Measurements from ENCODE around the gene MEGF9.
"Not testable (repeated sequence)": the region's sequence is repeated elsewhere in the genome, so short reads cannot be mapped to it uniquely, and the experiment has no call there.

MEGF9 gene

GRCh38 chr9:120653762-120654161, 60.5 kb downstream of the MEGF9 start:
- DNase-seq: no peak

GRCh38 chr9:120652934-120653333, 61.3 kb downstream of the MEGF9 start:
- no peak for DNase-seq

- DNase-seq: no peak
These were observed 63.9 kb downstream of the MEGF9 start for GRCh38 chr9:120650352-120650751.

GRCh38 chr9:120648581-120649197, 65.6 kb downstream of the MEGF9 start:
- DNase-seq: no peak

GRCh38 chr9:120646948-120647347, 67.3 kb downstream of the MEGF9 start:
- DNase-seq: no peak

- no peak for DNase-seq
These were observed 68.5 kb downstream of the MEGF9 start for GRCh38 chr9:120645760-120646159.

- DNase-seq: no peak
These were observed 71.2 kb downstream of the MEGF9 start for GRCh38 chr9:120643061-120643460.

- no peak for DNase-seq
These were observed 72.0 kb downstream of the MEGF9 start for GRCh38 chr9:120642129-120642770.

- not testable (repeated sequence) for DNase-seq
These were observed 73.4 kb downstream of the MEGF9 start for GRCh38 chr9:120640874-120641273.

- no peak for DNase-seq
These were observed 73.9 kb downstream of the MEGF9 start for GRCh38 chr9:120640380-120640779.

GRCh38 chr9:120637919-120638318, 76.4 kb downstream of the MEGF9 start:
- DNase-seq: no peak

- no peak for DNase-seq
These were observed 77.9 kb downstream of the MEGF9 start for GRCh38 chr9:120636194-120636957.

- no peak for DNase-seq
These were observed 79.3 kb downstream of the MEGF9 start for GRCh38 chr9:120635011-120635410.

- DNase-seq: no peak
These were observed 83.9 kb downstream of the MEGF9 start for GRCh38 chr9:120630333-120630732.

GRCh38 chr9:120628925-120629497, 85.3 kb downstream of the MEGF9 start:
- not testable (repeated sequence) for DNase-seq

- DNase-seq: no peak
These were observed 85.9 kb downstream of the MEGF9 start for GRCh38 chr9:120628207-120628924.

GRCh38 chr9:120627073-120627472, 87.2 kb downstream of the MEGF9 start:
- DNase-seq: no peak

GRCh38 chr9:120626512-120626911, 87.8 kb downstream of the MEGF9 start:
- no peak for DNase-seq

- DNase-seq: no peak
These were observed 89.0 kb downstream of the MEGF9 start for GRCh38 chr9:120625222-120625621.

GRCh38 chr9:120622790-120623189, 91.5 kb downstream of the MEGF9 start:
- no peak for DNase-seq

- DNase-seq: no peak
These were observed 92.3 kb downstream of the MEGF9 start for GRCh38 chr9:120621941-120622340.

- DNase-seq: peak; percentile 10
These were observed 94.3 kb downstream of the MEGF9 start for GRCh38 chr9:120619751-120620655.
